Fibroblast of villous mesenchyme (primary cell): ENCODE data around the gene SLC9A5. TPM values are rescaled to one million over a fixed set of nuclear protein-coding genes. Genes with fewer than 3 reads are reported as not detected.

Source experiments
- DNase-seq: peaks from one replicate; pipeline ENCODE4 v3.0.0-alpha.2; 2010; ENCODE audit warnings: low read depth
- H3K4me3 ChIP-seq: 2 replicates; pipeline ENCODE4 v1.5.1; 2011; ENCODE audit warnings: low read depth, mild to moderate bottlenecking, low read length
- total RNA-seq: library from RNA; depleted of rRNA; stranded (reverse); fragments of >200 nt; gene quantifications from 2 replicates; pipeline ENCODE4 v1.2.3, GENCODE V29; 2012
- TF ChIP-seq, protein P1 (sequence below): IDR thresholded peaks from 2 replicates; pipeline ENCODE4 v1.5.1; 2012; ENCODE audit warnings: low read depth, mild to moderate bottlenecking, low read length; ENCODE audit not compliant: insufficient read depth

The SLC9A5 gene
- total RNA-seq, 1 donor = 2.2 TPM

DNA sequence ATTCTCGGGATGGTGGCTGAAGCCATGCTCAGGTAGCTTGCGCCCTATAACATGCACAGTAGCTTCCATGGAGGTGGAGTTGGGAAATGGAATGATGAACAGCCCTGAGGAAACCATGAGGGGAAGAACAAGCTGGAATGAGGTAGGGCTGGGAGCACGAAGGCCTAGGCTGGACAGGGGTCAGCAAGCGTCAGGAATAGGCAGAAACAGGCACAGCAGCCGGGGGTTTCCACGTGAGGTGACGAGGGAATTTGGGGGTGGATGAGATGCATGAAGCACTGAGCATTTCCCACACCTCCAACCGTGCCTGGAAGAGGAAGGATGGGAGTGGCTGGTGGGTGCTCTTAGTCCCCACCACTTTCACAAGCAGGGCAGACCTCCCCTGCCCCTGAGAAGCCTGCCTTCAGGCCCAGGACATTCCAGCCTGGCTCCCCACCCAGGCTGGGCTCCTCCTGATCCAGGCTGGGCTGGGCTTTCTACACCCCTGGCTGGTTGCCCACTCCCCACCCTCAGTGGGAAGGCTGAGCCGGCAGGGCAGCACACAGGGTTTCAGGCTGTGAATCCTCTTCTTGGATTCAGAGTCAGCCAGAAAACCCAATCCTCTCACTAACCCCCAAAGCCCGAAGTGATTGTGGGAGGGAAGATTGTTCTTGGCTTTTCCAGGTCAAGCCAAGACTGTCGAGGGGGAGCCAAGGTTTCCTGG, 52.5 kb downstream of the SLC9A5 start:
- H3K4me3 ChIP-seq = no peak overlapping the region
- DNase-seq = peak; percentile 36
- TF ChIP-seq, protein P1, sequence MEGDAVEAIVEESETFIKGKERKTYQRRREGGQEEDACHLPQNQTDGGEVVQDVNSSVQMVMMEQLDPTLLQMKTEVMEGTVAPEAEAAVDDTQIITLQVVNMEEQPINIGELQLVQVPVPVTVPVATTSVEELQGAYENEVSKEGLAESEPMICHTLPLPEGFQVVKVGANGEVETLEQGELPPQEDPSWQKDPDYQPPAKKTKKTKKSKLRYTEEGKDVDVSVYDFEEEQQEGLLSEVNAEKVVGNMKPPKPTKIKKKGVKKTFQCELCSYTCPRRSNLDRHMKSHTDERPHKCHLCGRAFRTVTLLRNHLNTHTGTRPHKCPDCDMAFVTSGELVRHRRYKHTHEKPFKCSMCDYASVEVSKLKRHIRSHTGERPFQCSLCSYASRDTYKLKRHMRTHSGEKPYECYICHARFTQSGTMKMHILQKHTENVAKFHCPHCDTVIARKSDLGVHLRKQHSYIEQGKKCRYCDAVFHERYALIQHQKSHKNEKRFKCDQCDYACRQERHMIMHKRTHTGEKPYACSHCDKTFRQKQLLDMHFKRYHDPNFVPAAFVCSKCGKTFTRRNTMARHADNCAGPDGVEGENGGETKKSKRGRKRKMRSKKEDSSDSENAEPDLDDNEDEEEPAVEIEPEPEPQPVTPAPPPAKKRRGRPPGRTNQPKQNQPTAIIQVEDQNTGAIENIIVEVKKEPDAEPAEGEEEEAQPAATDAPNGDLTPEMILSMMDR = no peak

DNA sequence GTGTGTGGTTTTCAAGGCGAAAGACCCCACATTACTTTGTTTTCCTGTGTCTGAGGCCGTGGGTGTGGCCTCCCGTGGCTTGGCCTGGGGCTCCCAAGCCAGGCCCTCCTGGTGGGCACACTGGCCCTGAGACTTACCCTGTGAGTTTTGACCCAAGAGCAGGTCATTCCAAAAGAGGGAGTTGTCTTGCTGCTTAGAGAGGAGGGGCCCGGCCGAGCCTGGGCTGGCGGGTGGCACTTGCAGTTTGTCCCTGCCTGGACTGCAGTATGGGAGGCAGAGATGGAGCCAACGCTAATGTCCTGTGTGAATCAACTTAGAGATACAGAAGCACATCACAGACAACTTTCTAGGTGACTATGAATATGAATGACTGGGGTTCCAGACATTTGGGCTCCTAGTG, 53.3 kb downstream of the SLC9A5 start:
- DNase-seq = no peak
- TF ChIP-seq, protein P1 = no peak

DNA sequence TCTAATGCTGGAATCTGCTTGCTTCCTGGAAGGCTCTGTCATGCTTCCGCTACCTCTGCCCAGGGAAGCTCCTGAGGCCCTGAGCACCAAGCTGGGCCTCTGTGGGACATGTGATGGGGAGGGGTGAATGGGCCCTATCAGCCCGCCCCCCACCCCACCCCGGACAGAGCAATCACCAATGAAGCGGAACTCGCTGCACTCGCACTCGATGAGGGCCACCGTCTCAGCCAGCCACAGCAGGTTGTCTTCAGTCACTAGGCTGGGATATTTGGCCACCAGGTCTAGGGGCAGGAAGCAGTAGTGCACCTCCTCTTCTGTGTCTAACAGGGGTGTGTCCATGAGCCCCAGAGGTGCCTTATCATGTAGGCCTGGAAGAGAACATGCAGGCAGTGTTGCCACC, 54.2 kb downstream of the SLC9A5 start:
- TF ChIP-seq, protein P1 = no peak
- no peak overlapping the region for H3K4me3 ChIP-seq
- DNase-seq = no peak

More for the DNA sequence above, 53.3 kb downstream of the SLC9A5 start:
- no peak overlapping the region for H3K4me3 ChIP-seq

DNA sequence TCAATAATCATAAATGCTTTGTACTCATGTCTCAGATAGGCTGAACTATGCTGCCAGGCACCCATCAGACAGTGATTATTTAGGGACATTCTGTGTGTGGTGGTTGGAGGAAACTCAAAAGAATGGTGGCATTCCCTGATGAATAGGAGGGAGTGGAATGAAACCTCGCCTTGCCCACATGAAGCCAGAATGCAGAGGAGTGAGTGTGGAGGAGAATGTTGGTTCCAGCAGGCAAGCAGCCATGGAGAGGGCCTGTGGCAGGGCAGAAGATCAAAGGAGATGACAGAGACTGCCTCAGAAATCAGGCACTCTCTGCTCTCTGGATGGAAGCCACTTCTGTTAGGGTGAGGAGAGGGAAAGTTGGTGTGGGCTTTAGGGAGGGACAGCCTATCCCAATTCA, 55.2 kb downstream of the SLC9A5 start:
- no peak overlapping the region for H3K4me3 ChIP-seq
- TF ChIP-seq, protein P1 = no peak
- no peak for DNase-seq

DNA sequence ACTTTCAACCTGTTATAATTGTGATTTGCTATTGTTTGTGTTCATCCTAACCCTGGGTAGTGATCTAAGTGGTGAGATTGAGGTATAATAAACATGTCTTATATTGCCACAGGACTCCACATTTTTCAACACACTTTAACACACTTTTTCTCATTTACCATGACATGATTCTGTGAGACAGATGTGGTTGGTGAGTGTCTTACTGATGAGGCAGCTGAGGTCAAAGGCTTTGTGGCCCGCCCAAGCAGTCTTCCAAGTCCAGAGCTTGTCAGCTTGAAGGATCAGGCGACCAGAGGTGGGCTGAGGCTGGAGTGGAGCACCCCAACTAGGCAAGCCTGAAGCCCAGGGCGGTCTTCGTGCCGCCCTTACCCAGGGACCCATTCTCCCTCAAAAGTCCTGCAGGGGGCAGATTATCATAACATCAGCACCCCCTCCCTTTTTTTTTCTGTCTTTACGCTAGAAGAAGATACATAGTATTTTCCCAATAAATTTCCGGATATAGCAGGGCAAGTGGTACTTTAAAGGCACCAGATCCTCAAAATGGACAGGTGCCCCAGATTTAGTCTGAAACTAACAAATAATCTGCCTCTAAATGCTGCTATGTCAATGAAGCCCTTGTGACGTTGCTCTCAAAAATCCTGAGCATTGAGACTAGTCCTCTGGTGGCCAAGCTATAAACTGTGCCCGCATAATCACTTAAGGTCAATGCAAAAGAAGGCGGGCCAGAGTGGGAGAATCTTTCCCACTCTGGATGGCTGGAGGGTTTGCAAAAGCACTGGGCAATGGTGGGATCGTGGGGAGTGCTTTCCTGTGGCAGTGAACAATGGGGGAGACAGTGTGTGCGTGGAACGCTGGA, 56.7 kb downstream of the SLC9A5 start:
- TF ChIP-seq, protein P1 = no peak
- no peak overlapping the region for H3K4me3 ChIP-seq
- no peak for DNase-seq

GRCh38 chr16:67310561-67310960, 61.8 kb downstream of the SLC9A5 start:
- no peak overlapping the region for H3K4me3 ChIP-seq
- DNase-seq = no peak
- TF ChIP-seq, protein P1 = no peak
